ENCODE results near the gene METRN.

GRCh38 chr16:667780-668518, 47.0 kb upstream of the METRN start, which contains the start of gene RHOT2:
- TF ChIP-seq CTCF (IDR thresholded peaks at IDR 0.05) = peak; percentile 83 to 98 (median 93)
- TF ChIP-seq POLR2A (IDR thresholded peaks at IDR 0.05) = no peak
